Neutrophil (primary cell): Measurements from ENCODE around the gene SURF2.

Experiments
- H3K27ac ChIP-seq: fragments of 200-600 bp; sonication (generic); 2 replicates; pipeline ENCODE4 v1.5.1; 2016; ENCODE audit warnings: mild to moderate bottlenecking, moderate library complexity
- H3K27me3 ChIP-seq: fragments of 200-600 bp; sonication (generic); 2 replicates; pipeline ENCODE4 v1.6.0; 2016; ENCODE audit warnings: mild to moderate bottlenecking
- H3K36me3 ChIP-seq: fragments of 200-600 bp; sonication (generic); 2 replicates; pipeline ENCODE4 v1.5.1; 2017
- H3K4me1 ChIP-seq, 2 experiments: fragments of 200-600 bp in 1 of 2; sonication (generic) in 1 of 2; 1 replicate in 1 of 2; 2 replicates in 1 of 2; pipeline versions ENCODE4 v1.5.1 to v1.6.1; 2013 to 2016; ENCODE audit warnings: low read depth in 1 of 2, low read length in 1 of 2, mild to moderate bottlenecking in 1 of 2, moderate library complexity in 1 of 2; ENCODE audit not compliant: control insufficient read depth in 1 of 2, insufficient read depth in 1 of 2
- H3K4me3 ChIP-seq, 2 experiments: fragments of 200-600 bp in 1 of 2; sonication (generic) in 1 of 2; 1 replicate in 1 of 2; 2 replicates in 1 of 2; pipeline ENCODE4 v1.5.1; 2013 to 2016; ENCODE audit warnings: low read depth in 1 of 2, low read length in 1 of 2, mild to moderate bottlenecking in 1 of 2, moderate library complexity in 1 of 2
- H3K9me3 ChIP-seq: fragments of 200-600 bp; sonication (generic); 2 replicates; pipeline ENCODE4 v1.5.1; 2016
- TF ChIP-seq, protein P1 (sequence below): fragments of 200-600 bp; sonication (generic); IDR thresholded peaks from 2 replicates; pipeline ENCODE4 v1.5.1; 2016; ENCODE audit warnings: antibody characterized with exemption

Gene SURF2

DNA sequence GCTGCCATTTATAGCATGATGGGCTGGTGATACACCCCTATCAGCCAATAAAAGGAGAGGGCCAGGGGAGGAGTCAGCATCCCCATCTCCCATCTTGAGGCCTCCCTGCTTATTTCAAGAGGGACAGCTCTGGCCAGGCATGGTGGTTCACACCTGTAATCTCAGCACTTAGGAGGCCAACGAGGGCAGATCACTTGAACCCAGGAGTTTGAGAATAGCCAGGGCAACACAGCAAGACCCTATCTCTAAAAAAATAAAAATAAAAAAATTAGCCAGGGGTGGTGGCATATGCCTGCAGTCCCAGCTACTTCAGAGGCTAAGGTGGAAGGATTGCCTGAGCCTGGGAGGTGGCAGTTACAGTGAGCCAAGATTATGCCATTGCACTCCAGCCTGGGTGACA, 51.7 kb downstream of the SURF2 start:
- TF ChIP-seq, protein P1, sequence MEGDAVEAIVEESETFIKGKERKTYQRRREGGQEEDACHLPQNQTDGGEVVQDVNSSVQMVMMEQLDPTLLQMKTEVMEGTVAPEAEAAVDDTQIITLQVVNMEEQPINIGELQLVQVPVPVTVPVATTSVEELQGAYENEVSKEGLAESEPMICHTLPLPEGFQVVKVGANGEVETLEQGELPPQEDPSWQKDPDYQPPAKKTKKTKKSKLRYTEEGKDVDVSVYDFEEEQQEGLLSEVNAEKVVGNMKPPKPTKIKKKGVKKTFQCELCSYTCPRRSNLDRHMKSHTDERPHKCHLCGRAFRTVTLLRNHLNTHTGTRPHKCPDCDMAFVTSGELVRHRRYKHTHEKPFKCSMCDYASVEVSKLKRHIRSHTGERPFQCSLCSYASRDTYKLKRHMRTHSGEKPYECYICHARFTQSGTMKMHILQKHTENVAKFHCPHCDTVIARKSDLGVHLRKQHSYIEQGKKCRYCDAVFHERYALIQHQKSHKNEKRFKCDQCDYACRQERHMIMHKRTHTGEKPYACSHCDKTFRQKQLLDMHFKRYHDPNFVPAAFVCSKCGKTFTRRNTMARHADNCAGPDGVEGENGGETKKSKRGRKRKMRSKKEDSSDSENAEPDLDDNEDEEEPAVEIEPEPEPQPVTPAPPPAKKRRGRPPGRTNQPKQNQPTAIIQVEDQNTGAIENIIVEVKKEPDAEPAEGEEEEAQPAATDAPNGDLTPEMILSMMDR = no peak
- H3K36me3 ChIP-seq = peaks cover 67% of the 10 kb centered on the region
- no peak overlapping the region for H3K27ac ChIP-seq
- H3K27me3 ChIP-seq = no peaks in the 10 kb centered on the region
- H3K9me3 ChIP-seq = no peaks in the 10 kb centered on the region
- no peak overlapping the region for H3K4me3 ChIP-seq
- no peaks in the 10 kb centered on the region for H3K4me1 ChIP-seq
